ENCODE data around the gene SMPDL3B.

DNA sequence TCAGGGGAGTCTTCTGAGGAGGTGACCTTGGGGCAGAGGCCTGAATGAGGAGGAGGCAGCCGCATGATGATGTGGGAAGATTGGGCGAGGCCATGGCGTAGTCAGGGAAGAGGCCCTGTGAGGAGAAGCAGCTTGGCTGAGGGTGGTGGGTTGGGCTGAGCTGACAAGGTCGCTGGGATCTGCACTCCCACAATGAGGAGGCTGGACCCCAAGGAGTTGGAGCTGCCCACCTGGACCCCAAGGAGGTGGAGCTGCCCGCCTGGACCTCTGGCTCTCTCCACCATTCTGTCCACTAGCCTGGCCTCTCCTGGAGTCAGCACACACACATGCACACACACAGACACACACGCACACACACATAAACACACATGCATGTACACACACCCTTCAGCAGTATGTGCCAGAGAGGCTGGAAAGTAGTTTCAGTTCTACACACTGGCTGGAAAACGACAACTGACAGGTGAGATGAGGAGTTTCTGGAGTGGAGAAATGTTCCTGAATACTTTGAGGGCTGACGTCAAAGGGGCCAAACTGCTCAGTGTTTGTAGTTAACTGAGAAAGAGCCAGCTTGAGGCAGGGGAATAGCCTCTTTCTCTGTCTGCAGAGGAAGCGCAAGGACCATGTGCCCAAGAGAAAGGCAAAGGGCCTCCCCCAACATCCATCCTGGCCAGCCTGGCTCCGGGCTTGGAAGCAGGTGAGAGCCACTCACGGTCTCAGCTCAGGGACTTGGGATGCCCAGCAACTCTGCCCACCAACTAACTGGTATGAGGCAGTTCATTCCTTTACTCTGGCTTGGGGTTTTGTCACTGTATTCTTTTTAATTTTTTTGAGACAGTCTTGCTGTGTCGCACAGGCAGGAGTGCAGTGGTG, 7.1 kb downstream of the SMPDL3B start:
- TF ChIP-seq ZNF138 (CRISPR knock-in tag; conservative IDR thresholded peaks at IDR 0.05) (no peak), TCF7 (CRISPR knock-in tag; IDR thresholded peaks at IDR 0.05; ENCODE audit: low read depth) (no peak), CREB1 (CRISPR knock-in tag; IDR thresholded peaks at IDR 0.05) (no peak), E2F5 (CRISPR knock-in tag; IDR thresholded peaks at IDR 0.05) (no peak), ELF4 (CRISPR knock-in tag; IDR thresholded peaks at IDR 0.05; ENCODE audit: low read depth) (no peak), ZNF532 (CRISPR knock-in tag; IDR thresholded peaks at IDR 0.05; ENCODE audit: borderline replicate concordance) (no peak), ZBTB21 (CRISPR knock-in tag; IDR thresholded peaks at IDR 0.05; ENCODE audit: borderline replicate concordance) (no peak)
- TF ChIP-seq, protein P1, sequence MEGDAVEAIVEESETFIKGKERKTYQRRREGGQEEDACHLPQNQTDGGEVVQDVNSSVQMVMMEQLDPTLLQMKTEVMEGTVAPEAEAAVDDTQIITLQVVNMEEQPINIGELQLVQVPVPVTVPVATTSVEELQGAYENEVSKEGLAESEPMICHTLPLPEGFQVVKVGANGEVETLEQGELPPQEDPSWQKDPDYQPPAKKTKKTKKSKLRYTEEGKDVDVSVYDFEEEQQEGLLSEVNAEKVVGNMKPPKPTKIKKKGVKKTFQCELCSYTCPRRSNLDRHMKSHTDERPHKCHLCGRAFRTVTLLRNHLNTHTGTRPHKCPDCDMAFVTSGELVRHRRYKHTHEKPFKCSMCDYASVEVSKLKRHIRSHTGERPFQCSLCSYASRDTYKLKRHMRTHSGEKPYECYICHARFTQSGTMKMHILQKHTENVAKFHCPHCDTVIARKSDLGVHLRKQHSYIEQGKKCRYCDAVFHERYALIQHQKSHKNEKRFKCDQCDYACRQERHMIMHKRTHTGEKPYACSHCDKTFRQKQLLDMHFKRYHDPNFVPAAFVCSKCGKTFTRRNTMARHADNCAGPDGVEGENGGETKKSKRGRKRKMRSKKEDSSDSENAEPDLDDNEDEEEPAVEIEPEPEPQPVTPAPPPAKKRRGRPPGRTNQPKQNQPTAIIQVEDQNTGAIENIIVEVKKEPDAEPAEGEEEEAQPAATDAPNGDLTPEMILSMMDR (IDR thresholded peaks at IDR 0.05) = no peak
- TF ChIP-seq, protein P2, sequence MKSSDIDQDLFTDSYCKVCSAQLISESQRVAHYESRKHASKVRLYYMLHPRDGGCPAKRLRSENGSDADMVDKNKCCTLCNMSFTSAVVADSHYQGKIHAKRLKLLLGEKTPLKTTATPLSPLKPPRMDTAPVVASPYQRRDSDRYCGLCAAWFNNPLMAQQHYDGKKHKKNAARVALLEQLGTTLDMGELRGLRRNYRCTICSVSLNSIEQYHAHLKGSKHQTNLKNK (CRISPR knock-in tag; IDR thresholded peaks at IDR 0.05) = no peak
- TF ChIP-seq, protein P3, sequence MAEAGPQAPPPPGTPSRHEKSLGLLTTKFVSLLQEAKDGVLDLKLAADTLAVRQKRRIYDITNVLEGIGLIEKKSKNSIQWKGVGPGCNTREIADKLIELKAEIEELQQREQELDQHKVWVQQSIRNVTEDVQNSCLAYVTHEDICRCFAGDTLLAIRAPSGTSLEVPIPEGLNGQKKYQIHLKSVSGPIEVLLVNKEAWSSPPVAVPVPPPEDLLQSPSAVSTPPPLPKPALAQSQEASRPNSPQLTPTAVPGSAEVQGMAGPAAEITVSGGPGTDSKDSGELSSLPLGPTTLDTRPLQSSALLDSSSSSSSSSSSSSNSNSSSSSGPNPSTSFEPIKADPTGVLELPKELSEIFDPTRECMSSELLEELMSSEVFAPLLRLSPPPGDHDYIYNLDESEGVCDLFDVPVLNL (CRISPR knock-in tag; IDR thresholded peaks at IDR 0.05; ENCODE audit: borderline replicate concordance, low read depth) = no peak
